GM18951 (cell line): ENCODE measurements around the gene PRKX.
"Not testable (repeated sequence)": the region's sequence is repeated elsewhere in the genome, so short reads cannot be mapped to it uniquely, and the experiment has no call there.

Experiments used
- POLR2A ChIP-seq: IDR thresholded peaks from 4 replicates; pipeline ENCODE4 v1.6.1; 2011; ENCODE audit warnings: mild to moderate bottlenecking; ENCODE audit not compliant: insufficient read length, insufficient read depth; ENCODE audit errors: extremely low read depth
- in situ Hi-C: fragments of 300-500 bp; cut with MboI; formaldehyde crosslinking; loops from one replicate; pipeline ENCODE4 v1.12.0; 2022; ENCODE audit warnings: low sequenced_read_pairs, mixed read lengths, inconsistent platforms; ENCODE audit not compliant: unreplicated experiment

Gene PRKX

DNA sequence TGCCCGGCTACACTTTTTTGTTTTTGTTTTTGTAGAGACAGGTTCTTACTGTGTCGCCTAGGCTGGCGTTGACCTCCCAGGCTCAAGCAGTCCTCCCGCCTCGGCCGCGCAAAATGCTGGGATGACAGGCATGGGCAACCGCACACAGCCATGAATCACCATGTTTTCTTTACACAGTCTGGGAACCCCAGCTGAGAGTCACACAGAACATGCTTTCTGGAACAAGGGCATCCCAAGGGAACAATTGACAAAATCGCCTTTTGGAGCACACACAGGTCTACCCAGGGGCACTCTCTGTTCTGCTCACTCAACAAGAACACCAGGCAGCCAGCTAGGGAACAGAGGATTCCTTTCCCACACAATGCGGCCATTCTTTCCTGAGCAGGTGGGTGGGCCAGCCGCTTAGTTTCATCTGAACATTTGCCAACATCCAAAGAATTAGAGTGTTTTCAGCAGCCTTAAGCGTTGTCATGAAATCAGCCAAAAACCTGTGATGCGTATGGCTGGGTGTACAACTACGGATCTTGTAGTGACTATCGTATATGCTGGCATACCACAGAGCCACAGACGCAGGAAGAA lies 15.7 kb downstream of the PRKX start:
- in situ Hi-C loops, result no loop called here
- no peak for TF ChIP-seq POLR2A

DNA sequence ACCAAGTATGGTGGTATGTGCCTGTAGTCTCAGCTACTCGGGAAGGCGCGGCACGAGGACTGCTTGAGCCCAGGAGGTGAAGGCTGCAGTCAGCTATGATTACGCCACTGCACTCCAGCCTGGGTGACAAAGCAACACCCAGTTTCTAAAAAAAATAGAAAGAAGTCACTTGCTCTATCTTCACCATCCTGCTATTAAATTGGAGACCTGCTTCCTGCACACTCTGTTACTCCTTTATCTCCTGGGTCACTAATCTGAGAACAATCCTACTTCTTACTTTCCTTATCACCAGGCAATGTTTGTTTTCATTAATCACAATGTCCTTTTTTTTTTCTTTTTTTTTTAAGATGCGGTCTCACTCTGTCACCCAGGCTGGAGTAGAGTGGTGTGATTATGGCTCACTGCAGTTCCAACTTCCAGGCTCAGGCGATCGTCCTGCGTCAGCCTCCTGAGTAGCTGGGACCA lies 16.2 kb downstream of the PRKX start:
- in situ Hi-C loops, result no loop called here
- no peak for TF ChIP-seq POLR2A

DNA sequence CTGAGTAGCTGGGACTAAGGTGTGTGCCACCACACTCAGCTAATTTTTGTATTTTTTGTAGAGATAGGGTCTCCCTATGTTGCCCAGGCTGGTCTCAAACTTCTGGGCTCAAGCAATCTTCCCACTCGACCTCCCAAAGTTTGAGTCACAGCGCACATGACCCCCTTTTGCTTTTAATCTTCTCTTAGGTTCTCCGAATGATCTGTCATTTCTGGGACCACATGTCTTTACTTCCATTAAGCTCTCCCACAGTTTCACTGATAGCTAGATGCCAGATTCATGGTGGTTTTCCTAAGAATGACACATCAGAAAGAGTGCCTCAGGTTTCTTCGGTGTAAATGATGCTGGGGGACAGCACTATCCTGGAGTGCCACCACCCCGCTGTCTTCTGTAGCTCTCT lies 17.9 kb downstream of the PRKX start:
- in situ Hi-C loops, result no loop called here

DNA sequence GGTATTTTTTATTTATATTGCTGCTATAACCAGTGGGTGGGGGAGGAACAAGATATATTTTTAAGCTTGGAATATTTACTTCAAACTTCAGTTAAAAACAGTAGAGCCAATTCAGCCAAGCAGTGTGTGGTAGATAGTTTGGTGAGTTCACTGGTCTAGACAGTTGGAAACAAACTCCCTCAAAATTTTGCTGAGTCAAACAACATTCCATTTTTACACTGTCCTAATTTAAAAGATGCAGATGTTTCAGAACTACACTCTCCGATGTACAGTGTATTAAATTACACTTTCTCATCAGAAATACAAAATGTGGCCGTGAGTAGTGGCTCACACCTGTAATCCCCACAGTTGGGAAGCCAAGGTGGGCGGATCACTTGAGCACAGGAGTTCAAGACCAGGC lies 23.3 kb downstream of the PRKX start:
- no peak for TF ChIP-seq POLR2A
- in situ Hi-C loops, result no loop called here

More for the DNA sequence above, 17.9 kb downstream of the PRKX start:
- TF ChIP-seq POLR2A, result no peak

- in situ Hi-C loops, result not testable (repeated sequence)
Observed at GRCh38 chrX:3683236-3683635, 30.2 kb downstream of the PRKX start.

DNA sequence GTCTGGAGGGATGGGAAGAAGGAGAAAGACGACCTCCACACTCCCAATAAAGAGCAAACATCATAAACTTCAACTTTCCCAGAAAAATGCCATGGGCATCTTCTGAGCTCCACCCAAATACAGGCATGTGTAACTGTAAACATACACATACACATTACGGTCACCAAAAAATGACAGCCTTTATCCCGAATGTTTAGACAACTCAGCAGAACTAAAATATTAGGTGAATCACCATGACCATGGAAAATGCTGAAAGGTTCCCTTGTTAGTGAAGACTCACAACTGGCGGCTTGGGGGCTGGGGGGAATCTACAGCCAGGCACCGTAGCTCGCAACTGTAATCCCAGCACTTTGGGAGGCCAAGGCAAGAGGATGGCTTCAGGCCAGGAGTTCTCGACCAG lies 33.0 kb downstream of the PRKX start:
- in situ Hi-C loops, result no loop called here
- no peak for TF ChIP-seq POLR2A

DNA sequence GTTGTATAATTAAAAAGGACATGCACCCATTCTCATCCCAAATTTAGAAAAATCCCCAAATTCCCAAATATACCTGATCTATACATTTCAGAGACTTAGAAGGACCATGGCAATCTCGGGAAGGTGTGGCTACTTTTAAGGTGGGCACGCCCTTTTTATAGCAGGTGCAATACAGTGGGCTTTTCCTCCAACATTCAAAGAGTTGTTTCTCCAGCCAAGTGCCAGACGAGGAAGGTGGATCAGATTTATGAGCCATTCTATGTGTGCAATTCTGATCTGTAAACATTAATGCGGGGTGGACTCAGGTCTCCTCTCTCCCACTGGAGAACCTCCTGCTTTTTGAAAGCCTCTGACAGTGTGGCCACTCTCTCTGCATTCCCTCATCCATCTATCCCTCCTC lies 33.8 kb downstream of the PRKX start:
- TF ChIP-seq POLR2A, result no peak

GRCh38 chrX:3678328-3678727 lies 35.1 kb downstream of the PRKX start:
- no peak for TF ChIP-seq POLR2A
- in situ Hi-C loops, result no loop called here

More for the DNA sequence above, 33.8 kb downstream of the PRKX start:
- in situ Hi-C loops, result no loop called here

DNA sequence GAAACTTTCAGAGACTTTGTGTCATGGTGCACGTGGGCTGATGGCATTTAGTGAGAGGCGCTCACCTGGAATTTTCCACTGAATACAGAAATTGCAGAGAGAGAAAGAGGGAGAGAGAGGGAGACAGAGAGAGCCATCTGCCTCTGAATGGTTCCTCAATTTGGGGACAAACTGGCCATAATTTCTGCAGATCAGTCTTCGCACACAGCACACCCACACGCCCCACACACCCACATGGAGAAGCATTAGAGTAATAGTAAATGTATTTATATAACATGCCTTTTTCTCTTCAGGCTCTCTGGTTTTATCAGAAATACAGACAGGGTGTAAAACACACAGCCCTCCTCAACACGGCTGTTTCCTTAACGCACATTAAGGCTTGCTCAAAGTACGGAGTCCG lies 38.6 kb downstream of the PRKX start:
- in situ Hi-C loops, result no loop called here
- TF ChIP-seq POLR2A, result no peak

DNA sequence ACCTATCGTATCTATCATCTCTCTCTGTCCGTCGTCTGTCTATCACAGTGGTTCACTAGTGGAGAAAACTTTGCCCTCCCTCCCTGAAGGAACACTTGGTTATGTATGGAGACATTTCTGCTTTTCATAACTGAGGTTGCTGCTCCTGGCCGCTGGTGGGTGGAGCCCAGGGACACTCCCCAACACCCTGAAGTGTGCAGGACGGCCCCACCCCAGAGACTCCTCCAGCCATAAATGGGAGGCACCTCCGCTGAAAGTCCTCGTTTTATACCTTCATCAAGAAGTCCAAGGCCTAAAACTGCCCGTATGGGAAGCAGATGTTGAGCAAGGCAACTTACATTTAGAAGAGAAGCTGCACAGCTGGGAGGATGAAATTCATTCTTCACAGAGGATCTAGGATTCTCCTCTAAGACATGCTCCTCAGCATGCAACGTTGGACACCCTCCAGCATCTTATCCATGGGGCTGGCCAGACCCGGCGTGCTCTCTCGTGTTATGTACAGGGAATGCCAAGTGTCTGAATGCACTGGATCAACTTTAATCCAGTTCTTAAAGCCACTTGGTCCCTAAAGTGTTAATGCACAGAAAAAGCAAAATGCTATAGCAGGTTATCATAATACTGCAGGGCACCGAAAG lies 43.5 kb downstream of the PRKX start:
- TF ChIP-seq POLR2A, result no peak
- in situ Hi-C loops, result no loop called here

DNA sequence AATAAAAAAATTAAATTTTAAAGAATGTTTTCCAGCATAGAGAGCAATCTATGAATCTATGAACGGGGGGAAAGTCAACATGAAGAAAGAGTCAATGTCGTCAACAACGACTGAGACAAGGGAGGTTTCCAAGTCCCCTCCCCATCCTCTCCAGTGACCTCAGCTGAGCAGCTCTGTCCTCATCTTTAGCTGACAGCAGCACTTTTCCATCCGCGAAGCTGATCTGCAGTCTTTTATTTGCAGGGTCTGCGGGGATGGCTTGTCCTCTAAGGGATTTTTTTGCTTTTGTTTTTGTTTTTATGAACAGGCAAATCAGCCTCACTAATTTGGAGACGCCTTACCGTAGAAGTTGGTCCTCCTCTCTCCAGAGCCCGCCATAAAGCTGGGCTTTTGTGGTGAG lies 46.5 kb downstream of the PRKX start:
- no peak for TF ChIP-seq POLR2A
- in situ Hi-C loops, result no loop called here

DNA sequence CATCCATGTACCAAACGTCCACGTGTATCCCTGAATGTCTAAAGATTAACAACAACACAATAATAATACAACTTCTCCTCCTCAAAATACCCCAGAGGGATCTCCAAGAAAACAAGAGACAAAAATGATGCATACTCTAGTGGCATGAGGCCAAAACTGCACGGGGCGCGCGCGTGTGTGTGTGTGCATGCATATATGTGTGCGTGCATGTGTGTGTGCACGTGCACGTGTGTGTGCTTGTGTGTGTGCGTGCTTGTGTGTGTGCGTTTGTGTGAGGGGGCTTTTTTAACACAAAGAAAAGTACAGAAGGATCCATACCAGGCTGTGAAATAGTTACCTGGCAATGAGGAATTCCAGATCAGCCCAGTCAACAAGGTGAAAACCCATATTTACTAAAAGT lies 48.5 kb downstream of the PRKX start:
- in situ Hi-C loops, result no loop called here
- no peak for TF ChIP-seq POLR2A

DNA sequence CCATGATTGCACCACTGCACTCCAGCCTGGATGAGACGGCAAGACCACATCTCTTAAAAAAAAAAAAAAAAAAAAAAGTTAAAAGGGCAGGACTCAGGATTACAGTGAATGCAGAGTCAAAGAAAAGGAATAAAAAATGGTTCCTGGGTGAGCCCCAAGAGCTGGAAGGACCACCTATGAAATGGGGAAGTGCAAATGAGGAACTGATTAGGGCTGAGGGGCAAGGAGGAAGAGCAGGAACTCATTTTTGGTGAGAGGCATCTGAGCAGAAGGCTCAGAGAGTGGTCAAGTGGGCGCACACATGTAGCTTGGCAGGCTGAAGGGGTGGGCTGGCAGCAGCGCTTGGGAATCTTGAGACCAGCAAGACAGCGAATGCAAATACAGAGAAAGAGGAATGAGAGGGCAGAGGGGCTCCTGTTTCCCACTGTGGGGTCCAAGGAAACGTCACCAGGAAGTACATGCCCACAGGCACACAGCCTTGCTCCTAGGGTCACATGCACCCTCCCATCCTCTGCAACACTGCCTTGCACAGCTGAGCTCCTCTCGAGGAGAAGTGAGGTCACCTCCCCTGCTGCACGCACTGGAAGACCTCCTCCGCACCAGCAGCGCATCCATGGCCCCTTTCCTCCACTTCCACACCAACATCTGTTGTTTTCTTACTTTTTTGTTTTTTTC lies 49.7 kb downstream of the PRKX start:
- in situ Hi-C loops, result not testable (repeated sequence)

DNA sequence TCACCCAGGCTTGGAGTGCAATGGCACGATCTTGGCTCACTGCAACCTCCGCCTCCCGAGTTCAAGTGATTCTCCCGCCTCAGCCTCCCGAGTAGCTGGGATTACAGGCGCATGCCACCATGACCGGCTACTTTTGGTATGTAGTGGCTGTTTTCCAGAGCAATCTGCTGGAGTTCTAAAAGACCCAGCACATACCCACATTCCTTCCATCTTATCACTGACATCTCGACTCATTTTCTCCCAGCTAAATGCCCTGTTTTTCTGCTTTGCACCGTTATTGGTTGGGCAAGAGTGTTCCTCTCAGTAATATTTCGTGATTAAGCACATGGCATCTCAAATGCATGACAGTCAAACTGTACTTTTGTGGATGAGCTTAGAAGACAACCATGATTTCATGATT lies 53.7 kb downstream of the PRKX start:
- no peak for TF ChIP-seq POLR2A
- in situ Hi-C loops, result no loop called here

DNA sequence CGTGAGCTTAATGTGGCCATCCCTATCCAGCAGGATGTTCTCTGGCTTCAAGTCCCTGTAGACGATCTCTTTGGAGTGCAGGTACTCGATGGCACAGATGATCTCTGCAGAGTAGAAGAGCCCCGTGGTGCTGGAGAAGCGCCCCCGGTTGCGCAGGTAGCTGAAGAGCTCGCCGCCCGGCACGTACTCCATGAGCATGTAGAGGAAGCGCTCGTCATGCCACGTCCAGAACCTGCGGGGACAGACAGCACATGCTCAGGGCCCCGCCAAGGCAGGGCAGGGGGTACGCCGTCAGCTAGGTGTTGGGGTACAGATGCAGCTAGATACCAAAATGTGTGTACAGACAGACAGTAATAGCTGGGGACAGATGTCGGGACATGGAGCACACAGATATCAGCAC lies 58.3 kb downstream of the PRKX start:
- in situ Hi-C loops, result no loop called here
- TF ChIP-seq POLR2A, result no peak

DNA sequence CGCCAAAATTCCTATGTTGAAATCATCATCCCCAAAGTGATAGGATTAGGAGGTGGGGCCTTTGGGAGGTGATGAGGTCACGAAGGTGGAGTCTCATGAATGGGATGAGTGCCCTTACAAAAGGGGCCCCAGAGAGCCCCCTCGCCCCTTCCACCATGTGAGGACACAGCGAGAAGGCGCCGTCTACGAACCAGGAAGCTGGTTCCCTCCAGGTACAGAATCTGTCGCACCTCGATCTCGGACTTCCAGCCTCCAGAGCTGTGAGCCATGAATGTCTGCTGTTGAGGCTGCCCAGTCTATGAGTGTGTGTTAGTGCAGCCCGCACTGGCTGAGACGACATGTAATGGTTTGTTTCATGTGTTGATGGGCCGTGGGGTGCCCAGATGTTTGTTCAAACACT lies 60.3 kb downstream of the PRKX start:
- no peak for TF ChIP-seq POLR2A
- in situ Hi-C loops, result loop anchor here (5.0 kb wide), 1 partner anchor 159 kb away; no protein-coding TSS in a partner anchor
